GM12878 (cell line): ENCODE data around the gene LYRM4. TPM values are rescaled to one million over a fixed set of nuclear protein-coding genes. Genes with fewer than 3 reads are reported as not detected.

Source experiments
- ATAC-seq: fragments of 200-7000 bp; cut with Tn5 transposase; 3 replicates; pipeline ENCODE4 v1.9.1; 2020; ENCODE audit warnings: mild to moderate bottlenecking, moderate library complexity
- BruUV-seq: library from RNA; stranded (reverse); fragments of 400-500 nt; replicated peaks from 2 replicates; lab custom pipeline; 2021; lab: Mats Ljungman, UMichigan
- CTCF ChIA-PET: fragments of 300-600 bp; sonication (Branson Sonifier 250); formaldehyde crosslinking; extraction: SDS; loops from one replicate; lab custom pipeline; 2021; ENCODE audit warnings: inconsistent platforms; lab: Yijun Ruan, JAX
- POLR2A ChIA-PET: fragments of 350-600 bp; formaldehyde crosslinking; extraction: SDS; loops from one replicate; lab custom pipeline; 2021; ENCODE audit warnings: inconsistent platforms; lab: Charles Lee
- RAD21 ChIA-PET: fragments of 300-600 bp; sonication (Branson Sonifier 250); formaldehyde crosslinking; loops from one replicate; lab custom pipeline; 2023; ENCODE audit warnings: antibody characterized with exemption; ENCODE audit not compliant: unreplicated experiment; lab: Charles Lee
- SMC1A ChIA-PET: fragments of 300-600 bp; sonication (Branson Sonifier 250); formaldehyde crosslinking; loops from one replicate; lab custom pipeline; 2023; ENCODE audit not compliant: unreplicated experiment, uncharacterized antibody; lab: Charles Lee
- DNase-seq: peaks from one replicate; pipeline ENCODE4 v3.0.0-alpha.2; 2011; ENCODE audit warnings: low read depth, low spot score
- FAIRE-seq: peaks from 3 replicates; lab custom pipeline; 2011; peaks lifted over from hg19 to GRCh38; lab: Jason Lieb, UNC
- H2AFZ ChIP-seq: 2 replicates; pipeline ENCODE4 v1.6.0; 2011; ENCODE audit warnings: low read depth, low read length, control low read depth; ENCODE audit not compliant: control insufficient read depth
- H3K27ac ChIP-seq: 2 replicates; pipeline ENCODE4 v1.5.1; 2011; ENCODE audit warnings: control low read depth; ENCODE audit not compliant: control insufficient read depth, insufficient read depth
- H3K27me3 ChIP-seq, 2 experiments: replicated peaks in 1 of 2; 2 replicates each; pipeline versions ENCODE4 v1.6.0 to v1.6.1; 2011; ENCODE audit warnings: low read length in 1 of 2; ENCODE audit not compliant: control insufficient read depth in 2 of 2, insufficient read depth in 2 of 2
- H3K36me3 ChIP-seq, 2 experiments: 2 replicates each; pipeline ENCODE4 v1.5.1; 2011; ENCODE audit warnings: low read length in 1 of 2; ENCODE audit not compliant: control insufficient read depth in 2 of 2, insufficient read depth in 2 of 2
- H3K4me1 ChIP-seq: 2 replicates; pipeline ENCODE4 v1.6.1; 2011; ENCODE audit warnings: mild to moderate bottlenecking, low read length, moderate library complexity, mixed read lengths; ENCODE audit not compliant: control insufficient read depth, insufficient read depth
- H3K4me2 ChIP-seq: 2 replicates; pipeline ENCODE4 v1.6.0; 2011; ENCODE audit warnings: control low read depth; ENCODE audit not compliant: control insufficient read depth, insufficient read depth
- H3K4me3 ChIP-seq: fragments of 200-600 bp; sonication (generic); 2 replicates; pipeline ENCODE4 v1.5.1; 2016
- H3K79me2 ChIP-seq: 2 replicates; pipeline ENCODE4 v1.6.0; 2011; ENCODE audit warnings: low read length; ENCODE audit not compliant: control insufficient read depth, insufficient read depth
- H3K9ac ChIP-seq: 2 replicates; pipeline ENCODE4 v1.8.0; 2011; ENCODE audit warnings: low read length, control low read depth, mixed read lengths; ENCODE audit not compliant: control insufficient read depth, insufficient read depth
- H3K9me3 ChIP-seq: replicated peaks from 3 replicates; pipeline ENCODE4 v1.5.1; 2011; ENCODE audit warnings: mild to moderate bottlenecking, low read length; ENCODE audit not compliant: control insufficient read depth, insufficient read depth
- H4K20me1 ChIP-seq: 2 replicates; pipeline ENCODE4 v1.6.0; 2011; ENCODE audit not compliant: control insufficient read depth, insufficient read depth
- ATF7 ChIP-seq: fragments of 450-650 bp; IDR thresholded peaks from 2 replicates; pipeline ENCODE4 v1.6.1; 2016; ENCODE audit warnings: low read depth, mild to moderate bottlenecking
- BHLHE40 ChIP-seq, 2 experiments: fragments of 450-650 bp in 1 of 2; IDR thresholded peaks; 2 replicates each; pipeline ENCODE4 v1.6.1; 2011 to 2017; ENCODE audit warnings: low read depth in 2 of 2, borderline replicate concordance in 1 of 2, improper control_type of control experiment in 1 of 2, low read length in 1 of 2, mild to moderate bottlenecking in 1 of 2
- CBFB ChIP-seq: IDR thresholded peaks from 2 replicates; pipeline ENCODE4 v1.6.1; 2016; ENCODE audit warnings: antibody characterized with exemption, low read depth
- EED ChIP-seq: sonication (generic); IDR thresholded peaks from 2 replicates; pipeline ENCODE4 v1.6.1; 2016; ENCODE audit warnings: antibody characterized with exemption, low read depth
- EZH2 ChIP-seq: IDR thresholded peaks from 2 replicates; pipeline ENCODE4 v1.6.1; 2012; ENCODE audit warnings: low read depth, mild to moderate bottlenecking, control low read depth, inconsistent platforms, low read length, borderline replicate concordance; ENCODE audit not compliant: control insufficient read depth
- HCFC1 ChIP-seq: fragments of 150-350 bp; IDR thresholded peaks from 2 replicates; pipeline ENCODE4 v1.6.1; 2014; ENCODE audit warnings: low read length
- HDGF ChIP-seq: fragments of 450-650 bp; IDR thresholded peaks from 2 replicates; pipeline ENCODE4 v1.6.1; 2016; ENCODE audit warnings: antibody characterized with exemption
- KDM1A ChIP-seq: fragments of 200-600 bp; sonication (generic); IDR thresholded peaks from 2 replicates; pipeline ENCODE4 v1.6.1; 2016; ENCODE audit warnings: borderline replicate concordance
- NBN ChIP-seq: fragments of 450-650 bp; IDR thresholded peaks from 2 replicates; pipeline ENCODE4 v1.6.1; 2016
- NFYB ChIP-seq: IDR thresholded peaks from 2 replicates; pipeline ENCODE4 v1.6.1; 2011; ENCODE audit warnings: low read depth, mild to moderate bottlenecking, low read length, improper control_type of control experiment, moderate library complexity; ENCODE audit not compliant: insufficient read depth
- PAX8 ChIP-seq: fragments of 450-650 bp; IDR thresholded peaks from 2 replicates; pipeline ENCODE4 v1.6.1; 2017; ENCODE audit warnings: mild to moderate bottlenecking, moderate library complexity
- POLR2A ChIP-seq: IDR thresholded peaks from 2 replicates; pipeline ENCODE4 v1.6.1; 2011; ENCODE audit warnings: low read depth, mild to moderate bottlenecking, low read length
- RB1 ChIP-seq: fragments of 450-650 bp; formaldehyde crosslinking; IDR thresholded peaks from 2 replicates; pipeline ENCODE4 v1.6.1; 2017; ENCODE audit warnings: mild to moderate bottlenecking, borderline replicate concordance
- RBBP5 ChIP-seq: fragments of 200-600 bp; sonication (generic); conservative IDR thresholded peaks from 2 replicates; pipeline ENCODE4 v1.6.1; 2016
- RUNX3 ChIP-seq: IDR thresholded peaks from 2 replicates; pipeline ENCODE4 v1.6.1; 2012; ENCODE audit warnings: low read length, inconsistent platforms
- SRF ChIP-seq, 2 experiments: IDR thresholded peaks; 2 replicates each; pipeline ENCODE4 v1.6.1; 2011; ENCODE audit warnings: low read depth in 2 of 2, low read length in 2 of 2, mild to moderate bottlenecking in 1 of 2, moderate library complexity in 1 of 2
- TAF1 ChIP-seq: IDR thresholded peaks from 2 replicates; pipeline ENCODE4 v1.6.1; 2011; ENCODE audit warnings: mild to moderate bottlenecking, low read depth, low read length, borderline replicate concordance
- TCF7 ChIP-seq: IDR thresholded peaks from 2 replicates; pipeline ENCODE4 v1.6.1; 2014; ENCODE audit warnings: antibody characterized with exemption, borderline replicate concordance
- YBX1 ChIP-seq: fragments of 450-650 bp; IDR thresholded peaks from 2 replicates; pipeline ENCODE4 v1.6.1; 2016; ENCODE audit warnings: antibody characterized with exemption
- ZNF207 ChIP-seq: fragments of 450-650 bp; IDR thresholded peaks from 2 replicates; pipeline ENCODE4 v1.6.1; 2014; ENCODE audit warnings: antibody characterized with exemption, mild to moderate bottlenecking, borderline replicate concordance
- WGBS: methylation state at CpG from one replicate; pipeline ENCODE4 v1.1.6; 2016; ENCODE audit warnings: low lambda C conversion rate; ENCODE audit not compliant: insufficient replicate concordance, insufficient coverage; ENCODE audit errors: missing lambda C conversion rate; 5-methylcytosine and 5-hydroxymethylcytosine counted together
- in situ Hi-C: fragments of 300-500 bp; cut with MboI; formaldehyde crosslinking; loops from 9 replicates; pipeline ENCODE4 v1.14.3; 2018; ENCODE audit warnings: mixed read lengths
- intact Hi-C: fragments of 100-400 bp; cut with micrococcal nuclease; formaldehyde crosslinking; loops from one replicate; pipeline ENCODE4 v1.14.2; 2022; ENCODE audit not compliant: unreplicated experiment
- polyA plus RNA-seq, 11 experiments: library from polyadenylated mRNA; depleted of rRNA in 4 of 11; unstranded in 6 of 11; stranded (reverse) in 5 of 11; fragments of >200 nt; fragmentation: Nextera tagmentation in 4 of 11; fragmentation: Illumina TruSeq in 1 of 11; extraction: Ambion mirVana in 4 of 11; extraction: Trizol in 1 of 11; gene quantifications; 1 replicate in 1 of 11; 2 replicates in 10 of 11; pipeline versions ENCODE4 v1.2.1 to v1.2.3, GENCODE V29; 2011 to 2016; ENCODE audit warnings: inconsistent platforms in 2 of 11, missing spikeins in 2 of 11, low read depth in 1 of 11
- total RNA-seq, 4 experiments: library from RNA; depleted of rRNA in 3 of 4; stranded (reverse); fragments of >200 nt in 3 of 4; fragmentation: Illumina TruSeq in 1 of 4; extraction: Trizol in 1 of 4; gene quantifications; 2 replicates each; pipeline versions ENCODE4 v1.2.1 to v1.2.3, GENCODE V29; 2013 to 2021
- TF ChIP-seq, protein P1 (sequence below): IDR thresholded peaks from 2 replicates; pipeline ENCODE4 v1.6.1; 2011; ENCODE audit warnings: mild to moderate bottlenecking, low read depth, low read length, moderate library complexity; ENCODE audit not compliant: insufficient replicate concordance

Gene LYRM4
- total and polyA plus RNA-seq, 10 of the 15 experiments (the other 5 are each of a cell fraction or from before 2014, with no cell fraction given), result 32.7 to 66.8 (median 44.0) TPM

DNA sequence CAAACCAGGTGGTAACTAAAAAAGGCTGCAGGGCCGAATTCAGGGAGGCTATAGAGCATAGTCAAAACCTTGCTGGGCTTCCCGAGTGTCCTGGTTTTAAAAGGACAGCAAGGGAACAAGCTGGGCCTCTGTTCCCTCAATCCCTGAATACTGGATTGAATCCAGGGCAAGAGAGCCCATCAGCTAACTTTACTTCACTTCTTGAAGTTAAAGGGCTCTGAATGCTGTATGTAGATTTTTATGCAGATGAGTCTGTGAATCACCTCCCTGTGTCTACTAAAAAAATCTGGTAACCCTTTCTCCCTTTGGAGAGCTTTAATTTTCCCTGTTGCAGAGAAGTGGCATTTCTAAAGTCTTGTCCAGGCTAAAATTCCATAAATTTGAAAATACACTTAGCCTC is 29.5 kb downstream of the LYRM4 start:
- H3K9ac ChIP-seq, result no peak overlapping the region
- no peaks in the 10 kb centered on the region for H3K27me3 ChIP-seq
- H3K27ac ChIP-seq, result no peak overlapping the region
- no peak overlapping the region for H3K4me2 ChIP-seq
- DNase-seq, result no peak
- POLR2A ChIA-PET, result no interaction called here
- no peak overlapping the region for H3K4me3 ChIP-seq
- no peaks in the 10 kb centered on the region for H4K20me1 ChIP-seq
- SMC1A ChIA-PET, result interaction anchor here (0.7 to 1.5 kb wide), 3 partner anchors 11 to 35 kb away, joined by 3 to 6 read pairs (median 3); no protein-coding TSS in a partner anchor
- no peak overlapping the region for H2AFZ ChIP-seq
- no peak for FAIRE-seq
- CTCF ChIA-PET, result interaction anchor here (1.1 to 2.1 kb wide), 3 partner anchors 17 to 71 kb away, joined by 3 to 7 read pairs (median 6); no protein-coding TSS in a partner anchor
- RAD21 ChIA-PET, result no interaction called here
- no peaks in the 10 kb centered on the region for H3K79me2 ChIP-seq
- peaks cover 20% of the 10 kb centered on the region for H3K4me1 ChIP-seq
- in situ Hi-C loops, result no loop called here
- BruUV-seq, result no TSS peak
- TF ChIP-seq ATF7 (no peak), CBFB (no peak), NFYB (no peak), ZNF207 (no peak), RB1 (no peak), TCF7 (no peak), KDM1A (no peak), TAF1 (no peak), NBN (no peak)
- TF ChIP-seq, all 136 proteins: peak for 0
- ATAC-seq, result no peak
- 56% methylated on average over 2 of the region's 2 CpGs for WGBS
- intact Hi-C loops, result no loop called here
- no peaks in the 10 kb centered on the region for H3K9me3 ChIP-seq
- no peaks in the 10 kb centered on the region for H3K36me3 ChIP-seq

DNA sequence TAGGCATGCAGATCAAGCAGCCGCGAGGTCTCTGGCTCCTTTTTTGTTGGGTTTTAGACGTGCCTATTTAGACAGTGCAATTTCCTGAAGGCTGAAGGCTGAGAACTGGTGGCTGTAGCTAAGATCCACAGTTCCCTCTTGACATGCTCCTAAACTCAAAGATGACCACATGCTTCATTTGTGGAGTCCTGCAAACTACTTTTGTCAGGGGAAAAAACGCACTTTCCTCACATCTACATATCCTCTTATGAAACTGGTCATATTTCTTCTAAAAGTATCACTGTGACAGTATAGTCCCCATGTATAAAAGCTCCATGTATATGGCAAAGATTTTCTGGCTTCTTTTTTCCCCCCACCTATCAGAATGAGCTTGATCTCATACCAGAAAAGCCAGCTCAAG is 30.7 kb downstream of the LYRM4 start:
- H3K36me3 ChIP-seq, result no peaks in the 10 kb centered on the region
- DNase-seq (no peak), ATAC-seq (no peak), FAIRE-seq (no peak)
- WGBS, result 70% methylated on average over 4 of the region's 4 CpGs
- no peaks in the 10 kb centered on the region for H3K27me3 ChIP-seq
- H3K9ac ChIP-seq, result no peak overlapping the region
- ChIA-PET CTCF (interaction anchor here (2.0 to 2.1 kb wide), 2 partner anchors 16 to 72 kb away, joined by 6 to 7 read pairs; no protein-coding TSS in a partner anchor), SMC1A (interaction anchor here (1.2 to 1.5 kb wide), 3 partner anchors 10 to 15 kb away, joined by 3 to 6 read pairs (median 4); no protein-coding TSS in a partner anchor), POLR2A (no interaction called here), RAD21 (no interaction called here)
- no peaks in the 10 kb centered on the region for H3K79me2 ChIP-seq
- no peak overlapping the region for H3K27ac ChIP-seq
- BruUV-seq, result no TSS peak
- H4K20me1 ChIP-seq, result no peaks in the 10 kb centered on the region
- peaks cover 19% of the 10 kb centered on the region for H3K4me1 ChIP-seq
- no peak overlapping the region for H2AFZ ChIP-seq
- H3K4me3 ChIP-seq, result no peak overlapping the region
- H3K4me2 ChIP-seq, result no peak overlapping the region
- intact Hi-C loops (no loop called here), in situ Hi-C loops (no loop called here)
- no peaks in the 10 kb centered on the region for H3K9me3 ChIP-seq
- TF ChIP-seq EZH2 (no peak), SRF (IDR thresholded peaks at IDR 0.05; ENCODE audit: low read depth in 2 of 2, low read length in 2 of 2) (no peak), RBBP5 (no peak), HCFC1 (no peak), RUNX3 (no peak), PAX8 (no peak), HDGF (no peak), YBX1 (no peak), BHLHE40 (IDR thresholded peaks at IDR 0.05; ENCODE audit: borderline replicate concordance in 1 of 2, low read depth in 2 of 2, low read length in 1 of 2) (no peak), EED (no peak), POLR2A (no peak)
- TF ChIP-seq, protein P1, sequence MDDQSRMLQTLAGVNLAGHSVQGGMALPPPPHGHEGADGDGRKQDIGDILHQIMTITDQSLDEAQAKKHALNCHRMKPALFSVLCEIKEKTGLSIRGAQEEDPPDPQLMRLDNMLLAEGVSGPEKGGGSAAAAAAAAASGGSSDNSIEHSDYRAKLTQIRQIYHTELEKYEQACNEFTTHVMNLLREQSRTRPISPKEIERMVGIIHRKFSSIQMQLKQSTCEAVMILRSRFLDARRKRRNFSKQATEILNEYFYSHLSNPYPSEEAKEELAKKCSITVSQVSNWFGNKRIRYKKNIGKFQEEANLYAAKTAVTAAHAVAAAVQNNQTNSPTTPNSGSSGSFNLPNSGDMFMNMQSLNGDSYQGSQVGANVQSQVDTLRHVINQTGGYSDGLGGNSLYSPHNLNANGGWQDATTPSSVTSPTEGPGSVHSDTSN, result no peak
